ENCODE measurements around the gene CFAP221. TPM values are rescaled to one million over a fixed set of nuclear protein-coding genes. Genes with fewer than 3 reads are reported as not detected.
"Not testable (repeated sequence)": the region's sequence is repeated elsewhere in the genome, so short reads cannot be mapped to it uniquely, and the experiment has no call there.

The CFAP221 gene
- total RNA-seq, 2 donors from 2014 or later, result 0.56 TPM; not detected in 1

DNA sequence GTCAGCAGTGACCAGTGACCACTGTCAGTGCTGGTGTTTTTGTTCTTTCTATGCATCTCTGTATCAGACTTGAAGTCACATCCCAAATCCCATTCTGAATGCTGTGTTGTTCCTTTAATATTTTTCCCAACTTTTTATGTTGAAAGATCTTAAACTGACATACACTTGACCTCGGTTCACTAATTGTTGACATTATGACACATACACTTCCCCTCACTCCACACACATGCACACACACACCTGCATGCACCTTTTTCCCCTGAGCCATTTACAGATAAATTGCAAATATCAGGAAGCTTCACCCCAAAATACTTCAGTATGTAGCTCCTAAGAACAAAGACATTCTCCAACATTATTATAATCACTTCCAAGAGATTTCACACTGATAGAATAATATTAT is 62.4 kb downstream of the CFAP221 start:
- no peak for ATAC-seq (ENCODE audit: insufficient number of reproducible peaks, low FRiP score, low read depth)
- Histone ChIP-seq H3K9me3 (no peaks in the 10 kb centered on the region), H3K27me3 (replicated peaks; ENCODE audit: insufficient read depth) (no peaks in the 10 kb centered on the region), H3K4me3 (no peak overlapping the region), H3K27ac (no peak overlapping the region), H3K4me1 (ENCODE audit: control insufficient read depth in 1 of 2, low read depth in 2 of 2) (no peaks in the 10 kb centered on the region), H3K36me3 (no peaks in the 10 kb centered on the region)
- TF ChIP-seq, protein P1, sequence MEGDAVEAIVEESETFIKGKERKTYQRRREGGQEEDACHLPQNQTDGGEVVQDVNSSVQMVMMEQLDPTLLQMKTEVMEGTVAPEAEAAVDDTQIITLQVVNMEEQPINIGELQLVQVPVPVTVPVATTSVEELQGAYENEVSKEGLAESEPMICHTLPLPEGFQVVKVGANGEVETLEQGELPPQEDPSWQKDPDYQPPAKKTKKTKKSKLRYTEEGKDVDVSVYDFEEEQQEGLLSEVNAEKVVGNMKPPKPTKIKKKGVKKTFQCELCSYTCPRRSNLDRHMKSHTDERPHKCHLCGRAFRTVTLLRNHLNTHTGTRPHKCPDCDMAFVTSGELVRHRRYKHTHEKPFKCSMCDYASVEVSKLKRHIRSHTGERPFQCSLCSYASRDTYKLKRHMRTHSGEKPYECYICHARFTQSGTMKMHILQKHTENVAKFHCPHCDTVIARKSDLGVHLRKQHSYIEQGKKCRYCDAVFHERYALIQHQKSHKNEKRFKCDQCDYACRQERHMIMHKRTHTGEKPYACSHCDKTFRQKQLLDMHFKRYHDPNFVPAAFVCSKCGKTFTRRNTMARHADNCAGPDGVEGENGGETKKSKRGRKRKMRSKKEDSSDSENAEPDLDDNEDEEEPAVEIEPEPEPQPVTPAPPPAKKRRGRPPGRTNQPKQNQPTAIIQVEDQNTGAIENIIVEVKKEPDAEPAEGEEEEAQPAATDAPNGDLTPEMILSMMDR (IDR thresholded peaks at IDR 0.05), result no peak
- DNase-seq (ENCODE audit: low spot score), result no peak

- no peak for ATAC-seq (ENCODE audit: insufficient number of reproducible peaks, low FRiP score, low read depth)
- H3K4me1 ChIP-seq (ENCODE audit: control insufficient read depth in 1 of 2, low read depth in 2 of 2), result no peaks in the 10 kb centered on the region
- peaks cover 2% of the 10 kb centered on the region for H3K9me3 ChIP-seq
- H3K36me3 ChIP-seq, result no peaks in the 10 kb centered on the region
- TF ChIP-seq, protein P1 (IDR thresholded peaks at IDR 0.05), result no peak
- H3K27ac ChIP-seq, result no peak overlapping the region
- no peak overlapping the region for H3K4me3 ChIP-seq
- no peak for DNase-seq (ENCODE audit: low spot score)
- H3K27me3 ChIP-seq (replicated peaks; ENCODE audit: insufficient read depth), result no peaks in the 10 kb centered on the region
Observed at GRCh38 chr2:119608553-119608952, 64.3 kb downstream of the CFAP221 start.

DNA sequence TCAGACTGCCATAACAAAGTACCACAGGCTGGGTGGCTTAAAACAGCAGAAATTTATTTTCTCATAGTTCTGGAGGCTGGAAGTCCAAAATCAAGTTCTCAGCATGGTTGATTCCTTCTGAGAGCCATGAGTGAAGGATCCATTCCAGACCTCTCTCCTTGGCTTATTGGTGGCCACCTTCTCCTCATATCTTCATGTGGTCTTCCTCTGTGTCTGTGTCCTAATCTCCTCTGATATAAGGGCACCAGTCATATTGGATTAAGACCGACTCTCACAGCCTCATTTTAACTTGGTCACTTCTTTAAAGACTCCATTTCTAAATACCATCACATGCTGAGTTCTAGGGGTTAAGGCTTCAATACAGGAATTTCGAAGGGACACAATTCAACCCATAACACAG is 65.1 kb downstream of the CFAP221 start:
- no peak overlapping the region for H3K4me3 ChIP-seq
- no peak for ATAC-seq (ENCODE audit: insufficient number of reproducible peaks, low FRiP score, low read depth)
- TF ChIP-seq, protein P1 (IDR thresholded peaks at IDR 0.05), result no peak

DNA sequence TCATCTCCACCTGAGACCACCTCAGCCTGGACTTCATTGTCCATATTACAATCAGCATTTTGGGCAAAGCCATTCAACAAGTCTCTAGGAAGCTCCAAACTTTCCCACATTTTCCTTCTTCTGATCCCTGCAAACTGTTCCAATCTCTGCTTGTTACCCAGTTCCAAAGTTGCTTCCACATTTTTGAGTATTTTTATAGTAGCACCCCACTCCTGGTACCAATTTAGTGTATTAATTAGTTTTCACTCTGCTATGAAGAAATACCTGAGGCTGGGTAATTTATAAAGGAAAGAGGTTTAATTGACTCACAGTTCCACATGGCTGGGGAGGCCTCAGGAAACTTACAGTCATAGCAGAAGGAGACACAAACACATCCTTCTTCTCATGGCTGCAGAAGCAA is 69.9 kb downstream of the CFAP221 start:
- H3K4me3 ChIP-seq; ATAC-seq (ENCODE audit: insufficient number of reproducible peaks, low FRiP score, low read depth); H3K27ac ChIP-seq; H3K27me3 ChIP-seq (replicated peaks; ENCODE audit: insufficient read depth); H3K36me3 ChIP-seq; H3K4me1 ChIP-seq (ENCODE audit: control insufficient read depth in 1 of 2, low read depth in 2 of 2); DNase-seq (ENCODE audit: low spot score): not testable (repeated sequence)
- peaks cover 16% of the 10 kb centered on the region for H3K9me3 ChIP-seq

More for the DNA sequence above, 65.1 kb downstream of the CFAP221 start:
- Histone ChIP-seq H3K36me3 (no peaks in the 10 kb centered on the region), H3K4me1 (ENCODE audit: control insufficient read depth in 1 of 2, low read depth in 2 of 2) (no peaks in the 10 kb centered on the region), H3K27ac (no peak overlapping the region), H3K9me3 (peaks cover 10% of the 10 kb centered on the region), H3K27me3 (replicated peaks; ENCODE audit: insufficient read depth) (no peaks in the 10 kb centered on the region)
- DNase-seq (ENCODE audit: low spot score), result no peak

GRCh38 chr2:119616421-119616820 is 72.2 kb downstream of the CFAP221 start:
- Histone ChIP-seq H3K36me3 (no peaks in the 10 kb centered on the region), H3K27ac (no peak overlapping the region), H3K9me3 (peaks cover 16% of the 10 kb centered on the region), H3K27me3 (replicated peaks; ENCODE audit: insufficient read depth) (no peaks in the 10 kb centered on the region), H3K4me3 (no peak overlapping the region), H3K4me1 (ENCODE audit: control insufficient read depth in 1 of 2, low read depth in 2 of 2) (no peaks in the 10 kb centered on the region)
- DNase-seq (ENCODE audit: low spot score), result no peak
- ATAC-seq (ENCODE audit: insufficient number of reproducible peaks, low FRiP score, low read depth), result no peak
- TF ChIP-seq, protein P1 (IDR thresholded peaks at IDR 0.05), result no peak

- no peak overlapping the region for H3K27ac ChIP-seq
- H3K36me3 ChIP-seq, result no peaks in the 10 kb centered on the region
- H3K9me3 ChIP-seq, result peaks cover 16% of the 10 kb centered on the region
- no peaks in the 10 kb centered on the region for H3K4me1 ChIP-seq (ENCODE audit: control insufficient read depth in 1 of 2, low read depth in 2 of 2)
- no peaks in the 10 kb centered on the region for H3K27me3 ChIP-seq (replicated peaks; ENCODE audit: insufficient read depth)
- ATAC-seq (ENCODE audit: insufficient number of reproducible peaks, low FRiP score, low read depth) (no peak), DNase-seq (ENCODE audit: low spot score) (no peak)
- H3K4me3 ChIP-seq, result no peak overlapping the region
- TF ChIP-seq, protein P1 (IDR thresholded peaks at IDR 0.05), result no peak
Observed at GRCh38 chr2:119617455-119617854, 73.2 kb downstream of the CFAP221 start.

GRCh38 chr2:119618725-119619124 is 74.5 kb downstream of the CFAP221 start:
- not testable (repeated sequence) for H3K4me1 ChIP-seq (ENCODE audit: control insufficient read depth in 1 of 2, low read depth in 2 of 2); H3K27me3 ChIP-seq (replicated peaks; ENCODE audit: insufficient read depth); ATAC-seq (ENCODE audit: insufficient number of reproducible peaks, low FRiP score, low read depth); H3K27ac ChIP-seq; H3K36me3 ChIP-seq; H3K4me3 ChIP-seq; DNase-seq (ENCODE audit: low spot score)
- peaks cover 12% of the 10 kb centered on the region for H3K9me3 ChIP-seq
